B cell (primary cell): Measurements from ENCODE around the gene CLEC2A.

Experiments
- CTCF ChIP-seq: fragments of 200-600 bp; IDR thresholded peaks from one replicate; pipeline ENCODE4 v1.8.0; 2022; ENCODE audit warnings: antibody characterized with exemption, mild to moderate bottlenecking
- EZH2 ChIP-seq: IDR thresholded peaks from 2 replicates; pipeline ENCODE4 v1.6.1; 2012; ENCODE audit warnings: borderline replicate concordance, low read depth, mild to moderate bottlenecking, moderate library complexity, low read length; ENCODE audit not compliant: insufficient read depth, poor library complexity, severe bottlenecking

- TF ChIP-seq EZH2 (no peak), CTCF (no peak)
Measured at GRCh38 chr12:9911708-9912107, 20.5 kb downstream of the CLEC2A start.
